IMR-90 (cell line): ENCODE measurements around the gene TMPRSS2. TPM values are rescaled to one million over a fixed set of nuclear protein-coding genes. Genes with fewer than 3 reads are reported as not detected.

Experiments
- ATAC-seq: fragments of 200-7000 bp; cut with Tn5 transposase; 2 replicates; pipeline ENCODE4 v1.9.1; 2020; ENCODE audit warnings: low read depth, mild to moderate bottlenecking, moderate library complexity
- BruUV-seq: library from RNA; stranded (reverse); fragments of 400-500 nt; replicated peaks from 2 replicates; lab custom pipeline; 2021; lab: Mats Ljungman, UMichigan
- CTCF ChIA-PET: fragments of 300-600 bp; formaldehyde crosslinking; extraction: SDS; loops from one replicate; lab custom pipeline; 2021; ENCODE audit warnings: antibody characterized with exemption; lab: Yijun Ruan, JAX
- POLR2A ChIA-PET: fragments of 300-600 bp; sonication (Branson Sonifier 250); formaldehyde crosslinking; loops from one replicate; lab custom pipeline; 2022; ENCODE audit warnings: antibody characterized with exemption; ENCODE audit not compliant: unreplicated experiment; lab: Charles Lee
- DNase-seq: peaks from one replicate; pipeline ENCODE4 v3.0.0; 2013
- H2AFZ ChIP-seq: replicated peaks from 2 replicates; pipeline ENCODE3; 2013; ENCODE audit warnings: low read length, mild to moderate bottlenecking; ENCODE audit not compliant: poor library complexity
- H2AK5ac ChIP-seq: 2 replicates; pipeline ENCODE4 v1.6.1; 2013; ENCODE audit warnings: low read depth, low read length, inconsistent platforms
- H2AK9ac ChIP-seq: replicated peaks from 2 replicates; pipeline ENCODE3; 2013; ENCODE audit warnings: mild to moderate bottlenecking, low read depth, low read length, moderate library complexity; ENCODE audit not compliant: poor library complexity
- H2BK120ac ChIP-seq: 2 replicates; pipeline ENCODE4 v1.6.1; 2013; ENCODE audit warnings: low read depth, low read length, inconsistent platforms
- H2BK15ac ChIP-seq: 3 replicates; pipeline ENCODE4 v1.6.1; 2013; ENCODE audit warnings: low read depth, low read length, inconsistent platforms
- H2BK20ac ChIP-seq: 2 replicates; pipeline ENCODE4 v1.6.1; 2013; ENCODE audit warnings: low read depth, mild to moderate bottlenecking, inconsistent platforms, low read length, moderate library complexity
- H2BK5ac ChIP-seq: 2 replicates; pipeline ENCODE4 v1.6.1; 2013; ENCODE audit warnings: mild to moderate bottlenecking, low read depth, low read length, inconsistent platforms; ENCODE audit not compliant: poor library complexity, severe bottlenecking
- H3K14ac ChIP-seq: replicated peaks from 2 replicates; pipeline ENCODE4 v1.6.1; 2013; ENCODE audit warnings: low read depth, low read length, inconsistent platforms
- H3K18ac ChIP-seq: 2 replicates; pipeline ENCODE4 v1.6.1; 2013; ENCODE audit warnings: low read depth, low read length, control low read depth
- H3K23ac ChIP-seq: 2 replicates; pipeline ENCODE4 v1.6.1; 2013; ENCODE audit warnings: low read depth, low read length, inconsistent platforms
- H3K27ac ChIP-seq: 2 replicates; pipeline ENCODE4 v1.5.1; 2013; ENCODE audit warnings: mild to moderate bottlenecking, control low read depth, low read length; ENCODE audit not compliant: insufficient read depth
- H3K27me3 ChIP-seq: 2 replicates; pipeline ENCODE4 v1.6.1; 2013; ENCODE audit warnings: low read length; ENCODE audit not compliant: control insufficient read depth, insufficient read depth
- H3K36me3 ChIP-seq: 2 replicates; pipeline ENCODE4 v1.6.1; 2013; ENCODE audit warnings: low read length, mixed read lengths; ENCODE audit not compliant: control insufficient read depth, insufficient read depth
- H3K4ac ChIP-seq: 2 replicates; pipeline ENCODE4 v1.6.1; 2013; ENCODE audit warnings: low read depth, low read length, inconsistent platforms
- H3K4me1 ChIP-seq: 2 replicates; pipeline ENCODE4 v1.6.1; 2013; ENCODE audit warnings: low read length, mixed read lengths; ENCODE audit not compliant: control insufficient read depth, insufficient read depth
- H3K4me2 ChIP-seq: 2 replicates; pipeline ENCODE4 v1.6.1; 2013; ENCODE audit warnings: low read depth, mild to moderate bottlenecking, control low read depth, low read length, moderate library complexity
- H3K4me3 ChIP-seq: 2 replicates; pipeline ENCODE4 v1.5.1; 2013; ENCODE audit warnings: low read depth, mild to moderate bottlenecking, control low read depth, low read length, moderate library complexity; ENCODE audit not compliant: insufficient read depth
- H3K56ac ChIP-seq: 2 replicates; pipeline ENCODE4 v1.6.1; 2013; ENCODE audit warnings: low read length, inconsistent platforms; ENCODE audit not compliant: insufficient read depth; ENCODE audit errors: extremely low read depth
- H3K79me1 ChIP-seq, 2 experiments: 2 replicates each; pipeline ENCODE4 v1.6.1; 2013; ENCODE audit warnings: low read length in 2 of 2, inconsistent platforms in 1 of 2, low read depth in 1 of 2
- H3K9ac ChIP-seq: 2 replicates; pipeline ENCODE4 v1.6.1; 2013; ENCODE audit warnings: low read depth, low read length, control low read depth
- H3K9me1 ChIP-seq: 2 replicates; pipeline ENCODE4 v1.6.1; 2013; ENCODE audit warnings: low read length, inconsistent platforms; ENCODE audit not compliant: insufficient read depth
- H3K9me3 ChIP-seq: 2 replicates; pipeline ENCODE4 v1.6.1; 2013; ENCODE audit warnings: low read length; ENCODE audit not compliant: control insufficient read depth, insufficient read depth
- H4K20me1 ChIP-seq: 2 replicates; pipeline ENCODE4 v1.6.1; 2013; ENCODE audit warnings: low read length, inconsistent platforms; ENCODE audit not compliant: insufficient read depth
- H4K5ac ChIP-seq: 2 replicates; pipeline ENCODE4 v1.6.1; 2013; ENCODE audit warnings: mild to moderate bottlenecking, low read depth, low read length, control low read depth
- H4K8ac ChIP-seq, 2 experiments: 2 replicates each; pipeline ENCODE4 v1.6.1; 2013; ENCODE audit warnings: low read depth in 2 of 2, low read length in 2 of 2, control low read depth in 1 of 2, inconsistent platforms in 1 of 2
- H4K91ac ChIP-seq: 2 replicates; pipeline ENCODE4 v1.6.1; 2013; ENCODE audit warnings: low read depth, low read length, inconsistent platforms; ENCODE audit not compliant: insufficient read depth
- CEBPB ChIP-seq: IDR thresholded peaks from 2 replicates; pipeline ENCODE4 v1.6.1; 2012; ENCODE audit warnings: low read depth, low read length, improper control_type of control experiment
- CHD1 ChIP-seq: IDR thresholded peaks from 2 replicates; pipeline ENCODE4 v1.6.1; 2012; ENCODE audit warnings: low read depth, low read length, improper control_type of control experiment
- CTCF ChIP-seq: conservative IDR thresholded peaks from 2 replicates; pipeline ENCODE4 v1.5.1; 2012; ENCODE audit warnings: mild to moderate bottlenecking, low read depth, low read length, improper control_type of control experiment
- FOS ChIP-seq: fragments of 150-350 bp; IDR thresholded peaks from 2 replicates; pipeline ENCODE4 v1.6.1; 2016; ENCODE audit warnings: low read depth, low read length
- MXI1 ChIP-seq: IDR thresholded peaks from 2 replicates; pipeline ENCODE4 v1.6.1; 2012; ENCODE audit warnings: low read depth, mild to moderate bottlenecking, low read length, moderate library complexity, borderline replicate concordance
- RAD21 ChIP-seq: IDR thresholded peaks from 2 replicates; pipeline ENCODE4 v1.6.1; 2012; ENCODE audit warnings: low read length, improper control_type of control experiment
- RCOR1 ChIP-seq: IDR thresholded peaks from 2 replicates; pipeline ENCODE4 v1.6.1; 2012; ENCODE audit warnings: mild to moderate bottlenecking, low read length, improper control_type of control experiment; ENCODE audit not compliant: insufficient replicate concordance
- SMC3 ChIP-seq: fragments of 150-350 bp; IDR thresholded peaks from 2 replicates; pipeline ENCODE4 v1.6.1; 2016; ENCODE audit warnings: low read depth, mild to moderate bottlenecking, antibody characterized with exemption, low read length, moderate library complexity
- USF2 ChIP-seq: fragments of 150-350 bp; IDR thresholded peaks from 2 replicates; pipeline ENCODE4 v1.6.1; 2017; ENCODE audit warnings: mild to moderate bottlenecking, antibody characterized with exemption, low read length, low read depth
- WGBS, 2 experiments: methylation state at CpG; one replicate each; pipeline versions ENCODE4 v1.1.5 to v1.1.7; 2013; ENCODE audit warnings: missing lambda C conversion rate in 2 of 2; ENCODE audit not compliant: insufficient read length in 1 of 2; ENCODE audit errors: extremely low coverage in 2 of 2; 5-methylcytosine and 5-hydroxymethylcytosine counted together
- dilution Hi-C: fragments of 300-500 bp; cut with HindIII; formaldehyde crosslinking; loops from one replicate; pipeline ENCODE4 v1.14.3; 2018; ENCODE audit warnings: low sequenced_read_pairs; ENCODE audit not compliant: unreplicated experiment
- in situ Hi-C: fragments of 300-500 bp; cut with MboI; formaldehyde crosslinking; loops from 3 replicates; pipeline ENCODE4 v1.14.3; 2019; ENCODE audit warnings: low sequenced_read_pairs, inconsistent platforms, mixed read lengths
- intact Hi-C: fragments of 100-400 bp; cut with micrococcal nuclease; formaldehyde crosslinking; loops from 2 replicates; pipeline ENCODE4 v1.10.0; 2022
- polyA plus RNA-seq, 3 experiments: library from polyadenylated mRNA; depleted of rRNA; stranded (reverse); fragments of >200 nt; gene quantifications; 2 replicates each; pipeline ENCODE4 v1.2.3, GENCODE V29; 2012; ENCODE audit warnings: low replicate concordance in 1 of 3
- total RNA-seq: library from RNA; depleted of rRNA; stranded (reverse); fragments of >200 nt; gene quantifications from 2 replicates; pipeline ENCODE4 v1.2.3, GENCODE V29; 2012

TMPRSS2 gene
- total and polyA plus RNA-seq, 2 of the 4 experiments (the other 2 are of a cell fraction): not detected

GRCh38 chr21:41438425-41439113 is 69.4 kb downstream of the TMPRSS2 start:
- Histone ChIP-seq H2BK15ac (no peak overlapping the region), H3K4me2 (no peak overlapping the region), H3K9me1 (no peaks in the 10 kb centered on the region), H4K5ac (no peak overlapping the region), H4K91ac (no peak overlapping the region), H3K4ac (no peak overlapping the region), H4K8ac (no peak overlapping the region), H3K27me3 (no peaks in the 10 kb centered on the region), H2BK120ac (no peak overlapping the region), H3K18ac (no peak overlapping the region), H3K56ac (no peak overlapping the region), H2BK20ac (no peak overlapping the region), H2BK5ac (no peak overlapping the region), H3K27ac (no peak overlapping the region), H2AK5ac (no peak overlapping the region), H3K9ac (no peak overlapping the region), H3K23ac (no peak overlapping the region), H2AK9ac (no peak overlapping the region), H3K9me3 (no peaks in the 10 kb centered on the region), H3K4me3 (no peak overlapping the region), H3K79me1 (no peaks in the 10 kb centered on the region), H3K14ac (no peak overlapping the region), H2AFZ (no peak overlapping the region), H3K4me1 (no peaks in the 10 kb centered on the region), H4K20me1 (no peaks in the 10 kb centered on the region; the same call in 1 of the 2 replicates), H3K36me3 (no peaks in the 10 kb centered on the region)
- CTCF ChIA-PET: no interaction called here
- no peak for TF ChIP-seq CTCF
- TF ChIP-seq FOS: no peak
- TF ChIP-seq CHD1: no peak
- no peak for TF ChIP-seq RCOR1
- TF ChIP-seq MXI1: no peak
- TF ChIP-seq CEBPB: no peak
- TF ChIP-seq SMC3: no peak
- TF ChIP-seq RAD21: no peak
- no peak for TF ChIP-seq USF2
- POLR2A ChIA-PET: no interaction called here
- no peak for ATAC-seq
- DNase-seq: no peak
- in situ Hi-C loops (no loop called here), dilution Hi-C loops (no loop called here), intact Hi-C loops (no loop called here)
- no TSS peak for BruUV-seq
- WGBS, 2 experiments: 78% methylated on average over 4 of the region's 13 CpGs; no CpG with 5 or more reads in 1 of the 2 experiments
